NCI-H1092 treated with DMSO at 0.1 percent for 48 hours (cell line): ENCODE measurements around the gene HUNK.
"Not testable (repeated sequence)": the region's sequence is repeated elsewhere in the genome, so short reads cannot be mapped to it uniquely, and the experiment has no call there.

Source experiments
- DNase-seq: peaks from one replicate; lab custom pipeline; 2025; lab: John Stamatoyannopoulos, UW

The HUNK gene

DNA sequence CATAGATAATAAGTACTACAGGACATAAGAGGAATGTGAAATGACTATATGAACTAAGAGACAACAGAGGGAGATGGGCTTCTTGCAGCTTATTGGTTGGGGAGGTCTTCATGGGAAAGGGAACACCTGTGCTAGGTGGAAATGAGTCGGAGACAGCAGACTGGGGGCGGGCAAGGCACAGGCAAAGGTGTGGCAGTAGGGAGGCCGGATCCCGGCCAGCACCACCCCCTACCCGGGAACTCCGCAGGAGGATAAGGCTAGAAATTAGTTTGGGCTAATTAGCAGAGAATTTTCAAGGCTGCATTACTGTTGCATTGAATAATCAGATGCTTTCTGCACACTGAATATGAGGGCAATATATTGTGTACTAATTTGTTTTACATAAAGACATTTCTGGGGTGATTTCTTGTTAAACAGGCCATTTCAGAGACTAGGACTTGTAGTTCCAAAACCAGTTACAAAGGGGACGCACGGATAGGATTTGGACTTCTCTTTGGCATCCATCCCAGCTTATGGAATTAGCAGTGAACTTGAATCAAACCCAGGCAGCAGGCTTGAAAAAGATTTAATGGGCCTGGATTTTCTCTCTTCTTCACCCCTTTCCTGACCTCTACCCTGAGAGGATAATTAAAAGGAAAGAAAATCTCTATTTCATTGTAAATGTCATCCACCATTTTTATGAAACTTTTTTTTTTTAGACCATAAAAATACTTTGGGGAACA, 2.2 kb upstream of the HUNK start:
- DNase-seq = no peak

DNA sequence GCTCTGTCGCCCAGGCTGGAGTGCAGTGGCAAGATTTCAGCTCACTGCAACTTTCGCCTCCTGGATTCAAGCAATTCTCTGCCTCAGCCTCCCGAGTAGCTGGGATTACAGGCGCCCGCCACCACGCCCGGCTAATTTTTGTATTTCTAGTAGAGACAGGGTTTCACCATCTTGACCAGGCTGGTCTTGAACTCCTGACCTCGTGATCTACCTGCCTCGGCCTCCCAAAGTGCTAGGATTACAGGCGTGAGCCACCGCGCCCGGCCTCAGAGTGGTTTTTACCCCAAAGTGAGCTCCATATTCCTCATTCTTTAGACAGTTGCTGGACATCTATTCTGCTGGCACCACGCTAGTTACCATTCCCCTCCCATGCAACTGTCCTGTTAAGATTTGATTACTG, 1.4 kb upstream of the HUNK start:
- not testable (repeated sequence) for DNase-seq

- DNase-seq = no peak
Measured at GRCh38 chr21:31872072-31872451, 758 bp upstream of the HUNK start.

DNA sequence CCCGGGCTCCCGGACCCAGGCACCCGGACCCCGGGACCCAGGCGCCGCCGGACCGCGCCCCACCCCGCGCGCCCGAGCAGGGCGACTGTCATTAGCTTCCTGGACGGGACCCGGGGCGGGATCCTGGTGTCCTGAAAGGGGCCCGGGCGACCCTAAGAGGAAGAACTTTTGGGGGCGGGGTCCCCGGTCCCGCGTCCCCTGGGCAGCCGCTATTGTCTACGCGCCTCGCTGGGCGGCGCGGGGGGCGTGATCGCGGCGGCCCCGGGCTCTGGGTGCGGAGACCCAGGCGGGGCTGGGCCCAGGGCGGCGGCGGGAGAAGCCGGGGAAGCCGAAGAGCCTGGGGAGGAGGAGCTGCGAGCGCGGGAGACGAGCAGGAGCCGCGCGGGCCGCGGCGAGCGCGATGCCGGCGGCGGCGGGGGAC, 465 bp downstream of the HUNK start:
- DNase-seq = peak; percentile 40

- DNase-seq = peak; percentile 38
Measured at GRCh38 chr21:31873696-31874599, 1.1 kb downstream of the HUNK start.

- no peak for DNase-seq
Measured at GRCh38 chr21:31874812-31875212, 2.0 kb downstream of the HUNK start.

DNA sequence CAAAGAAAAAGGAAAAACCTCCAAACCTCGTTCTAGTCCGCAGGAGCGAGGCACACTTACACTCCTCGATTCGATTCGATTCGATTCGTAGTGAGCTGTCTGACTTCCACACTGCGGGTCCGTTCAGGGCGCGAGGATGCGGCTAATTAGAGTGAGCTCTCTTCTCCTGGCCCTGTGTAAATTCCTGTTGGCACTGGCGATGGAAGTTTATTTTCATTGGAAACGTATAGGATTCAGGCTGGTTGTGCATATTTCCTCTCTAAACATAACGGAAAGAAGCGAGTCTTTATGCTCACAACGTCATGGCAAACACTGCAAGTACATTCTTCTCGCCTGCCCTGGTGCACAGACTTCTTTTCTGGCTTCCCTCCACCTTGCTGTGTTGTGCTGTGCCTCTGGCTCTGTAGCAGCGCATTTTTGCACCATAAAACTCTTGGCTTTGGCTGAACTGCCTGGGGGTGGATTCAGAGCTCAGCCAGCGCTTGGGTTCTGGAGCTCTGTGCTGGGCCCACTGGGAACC, 2.7 kb downstream of the HUNK start:
- no peak for DNase-seq

GRCh38 chr21:31877463-31877957, 4.7 kb downstream of the HUNK start:
- DNase-seq = no peak

DNA sequence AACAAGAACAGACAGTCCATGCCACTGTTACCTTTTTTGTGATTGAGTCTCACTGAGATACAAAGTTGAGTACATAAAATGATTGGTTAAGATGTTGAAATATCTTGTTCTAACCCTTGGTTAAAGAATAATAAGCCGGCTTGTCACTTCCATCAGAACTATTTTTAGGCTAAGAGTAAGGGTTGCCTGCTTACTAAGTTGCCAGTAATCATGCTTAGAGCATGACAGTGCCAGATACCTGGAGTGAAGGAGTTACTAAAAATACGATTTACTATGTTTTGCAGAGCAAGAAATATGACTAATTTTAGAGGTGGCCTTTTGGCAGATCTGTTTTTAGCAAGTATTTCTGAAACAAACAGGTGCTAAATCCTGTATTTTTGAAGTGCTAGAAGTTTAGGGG, 6.0 kb downstream of the HUNK start:
- no peak for DNase-seq

GRCh38 chr21:31879241-31879650, 6.4 kb downstream of the HUNK start:
- no peak for DNase-seq

DNA sequence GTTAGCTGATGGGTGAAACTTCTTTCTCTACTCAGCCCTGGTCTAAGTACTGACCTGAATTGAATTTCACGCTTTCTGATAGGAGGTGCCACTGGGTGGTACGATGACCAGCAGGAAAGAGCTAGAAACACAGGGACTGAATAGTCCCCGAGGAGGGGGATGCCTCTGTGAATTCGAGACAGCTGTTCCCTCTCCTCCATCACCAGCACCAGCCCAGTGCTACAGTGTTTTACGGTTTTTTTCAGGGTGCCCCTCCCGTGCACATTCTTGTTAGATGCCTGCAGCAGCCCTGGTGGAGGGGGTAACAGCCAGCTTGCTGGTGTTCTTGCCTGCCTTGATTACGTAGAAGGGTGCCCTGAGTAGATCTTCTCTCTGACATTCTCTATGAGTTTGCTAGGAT, 7.1 kb downstream of the HUNK start:
- no peak for DNase-seq

DNA sequence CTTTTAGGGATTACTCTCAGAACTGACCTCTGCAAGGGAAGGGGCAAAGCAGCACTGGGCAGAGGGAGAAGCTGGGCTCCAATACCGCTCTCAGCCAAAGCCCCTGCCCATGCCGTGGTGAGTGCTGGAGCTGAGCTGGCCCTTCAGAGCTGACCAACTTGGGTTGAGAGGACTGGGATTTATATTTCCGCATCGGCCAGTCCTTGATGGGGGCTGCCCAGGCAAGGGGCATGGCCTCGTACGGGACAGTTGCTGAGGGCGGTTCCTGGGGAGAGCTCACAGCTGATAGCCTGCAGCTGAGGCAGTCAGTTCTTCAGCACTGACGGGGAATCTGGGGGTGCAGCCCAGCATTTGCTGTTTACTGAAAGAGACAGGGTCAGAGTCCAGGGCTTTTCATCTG, 8.0 kb downstream of the HUNK start:
- DNase-seq = no peak

- no peak for DNase-seq
Measured at GRCh38 chr21:31882711-31883110, 9.9 kb downstream of the HUNK start.

GRCh38 chr21:31885146-31885545, 12.3 kb downstream of the HUNK start:
- no peak for DNase-seq

DNA sequence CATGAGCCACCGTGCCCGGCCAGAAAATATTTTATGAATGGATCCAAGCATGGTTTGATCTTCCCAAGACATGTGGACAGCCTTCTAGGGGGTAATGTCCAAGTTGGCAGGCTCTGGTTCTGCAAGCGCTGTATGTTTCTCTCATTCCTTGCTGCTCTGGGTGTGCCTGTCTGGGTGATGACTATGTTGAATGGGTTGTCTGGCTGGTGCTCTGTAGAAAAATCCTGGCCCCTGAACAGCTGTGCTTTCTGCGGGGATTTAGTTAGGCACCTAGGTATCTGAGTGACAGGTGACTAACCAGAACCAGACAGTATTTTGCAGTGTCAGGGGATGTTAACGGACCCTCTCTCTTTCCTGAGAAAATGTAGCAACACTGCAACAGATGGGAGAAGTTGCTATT, 14.1 kb downstream of the HUNK start:
- DNase-seq = no peak

GRCh38 chr21:31887391-31887841, 14.6 kb downstream of the HUNK start:
- no peak for DNase-seq

DNA sequence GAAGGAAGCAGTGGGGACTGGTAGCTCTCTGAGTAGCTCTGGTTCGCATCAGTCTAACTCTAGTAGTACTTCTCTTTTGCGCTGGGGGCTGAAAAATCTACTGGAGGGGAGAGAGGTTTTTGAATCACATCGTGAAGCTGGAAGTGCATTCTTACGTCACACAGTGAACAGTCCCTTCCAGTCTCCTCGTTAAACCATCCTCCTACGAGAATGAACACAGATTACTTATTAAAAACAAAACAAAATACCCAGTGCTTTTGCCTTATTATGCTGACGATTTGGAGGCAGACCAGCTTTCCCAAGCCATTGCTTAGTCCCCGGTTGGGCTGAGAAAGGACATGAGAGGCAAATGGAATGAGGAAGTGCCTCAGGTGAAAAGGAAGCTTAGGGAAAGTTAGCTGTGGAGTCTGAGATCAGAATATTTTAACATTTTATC, 16.1 kb downstream of the HUNK start:
- DNase-seq = no peak

- DNase-seq = no peak
Measured at GRCh38 chr21:31889460-31889859, 16.6 kb downstream of the HUNK start.

- no peak for DNase-seq
Measured at GRCh38 chr21:31892686-31893085, 19.9 kb downstream of the HUNK start.

DNA sequence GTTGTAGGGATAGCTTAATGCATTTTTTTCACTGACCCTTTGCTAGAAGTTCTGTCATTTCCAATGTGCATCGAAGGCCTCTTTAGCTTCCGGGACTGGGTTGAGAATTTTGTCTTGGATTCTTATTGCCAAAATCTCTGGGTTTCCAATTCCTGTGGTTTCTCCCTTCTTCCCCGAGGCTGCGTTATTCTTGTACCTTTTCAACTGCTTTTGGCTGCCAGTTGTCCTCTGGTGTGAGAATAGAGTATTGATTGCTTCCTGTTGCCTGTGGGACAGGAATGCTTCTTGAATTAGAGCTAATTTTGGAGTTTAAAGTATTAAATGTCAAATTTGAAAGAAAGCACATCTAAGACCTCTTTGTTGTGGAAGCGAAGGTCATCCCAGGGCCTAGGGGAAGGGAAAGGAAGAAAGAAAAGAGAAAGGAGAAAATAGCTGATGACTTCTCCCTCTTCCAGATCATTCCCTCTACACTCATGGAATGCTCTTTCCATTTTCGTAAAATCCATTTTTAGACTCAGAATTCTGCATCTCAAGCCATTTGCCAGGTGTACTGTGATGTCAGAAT, 21.1 kb downstream of the HUNK start:
- DNase-seq = no peak

DNA sequence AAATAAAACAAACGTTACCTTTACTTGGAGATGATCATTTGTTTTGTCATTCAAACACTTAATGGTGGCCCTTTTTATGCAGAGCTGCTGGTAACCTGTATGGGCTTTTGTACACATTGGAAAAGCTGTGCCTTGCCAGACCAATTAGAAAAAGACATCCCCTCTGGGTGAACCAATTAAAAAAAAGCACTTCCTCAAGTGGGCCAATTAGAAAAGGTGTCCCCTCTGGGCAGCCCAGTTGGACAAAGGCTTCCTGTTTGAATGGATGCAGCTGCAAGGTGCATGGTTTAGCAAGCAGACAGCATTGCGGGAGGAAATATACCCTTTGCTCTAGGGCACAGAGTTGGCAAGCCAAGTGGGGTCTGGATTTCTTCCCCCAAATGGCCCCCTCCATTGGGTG, 21.6 kb downstream of the HUNK start:
- DNase-seq = no peak

DNA sequence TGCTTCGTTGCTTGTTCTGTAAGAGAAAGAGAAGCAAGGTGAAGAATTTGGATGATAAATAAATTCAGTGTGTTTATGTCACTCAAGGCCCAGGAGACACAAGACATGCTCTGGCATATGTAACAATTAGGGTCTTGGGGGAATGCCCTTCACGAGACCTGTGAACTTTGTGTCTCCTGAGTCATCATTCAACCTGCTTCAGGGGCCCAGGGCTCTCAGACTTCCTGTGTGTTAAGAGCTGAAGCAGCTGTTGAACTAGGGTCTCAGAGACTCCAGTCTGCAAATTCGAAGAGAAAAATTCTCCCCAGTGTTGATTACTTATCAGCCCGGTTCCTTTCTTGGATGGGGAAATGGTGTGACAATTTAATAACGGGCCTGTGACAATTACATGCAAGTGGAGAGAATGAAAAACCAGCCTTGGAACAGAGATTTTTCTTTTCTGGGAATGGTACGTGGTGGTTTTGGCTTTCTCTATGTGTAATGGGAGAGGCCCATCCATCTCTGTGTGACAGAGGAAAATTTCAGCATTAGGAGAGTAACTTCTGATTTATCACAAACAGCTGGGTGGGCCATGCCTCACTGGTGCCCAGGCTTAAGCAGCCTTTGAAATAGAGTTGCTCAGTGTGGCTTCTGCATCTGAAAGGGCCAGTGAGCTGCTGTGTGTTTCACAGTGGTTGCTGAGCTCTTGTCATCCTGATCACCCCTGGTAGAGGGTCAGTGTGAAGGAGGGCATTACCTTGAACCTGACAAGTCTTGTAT, 22.4 kb downstream of the HUNK start:
- no peak for DNase-seq
